Body of pancreas (tissue), 4 donors: Measurements from ENCODE around the gene SLC6A3. TPM values are rescaled to one million over a fixed set of nuclear protein-coding genes. Genes with fewer than 3 reads are reported as not detected.

Experiments
- ATAC-seq: fragments of 150-250 bp; one replicate; pipeline ENCODE4 v1.9.1; 2016
- DNase-seq, 4 donors: peaks; one replicate each; pipeline ENCODE4 v3.0.0-alpha.2; 2019
- H3K27ac ChIP-seq, 4 donors: fragments of 200-600 bp; sonication (generic); 1 replicate in 3 of 4; 2 replicates in 1 of 4; pipeline versions ENCODE4 v1.5.1 to v1.6.1; 2016 to 2019; ENCODE audit warnings: mild to moderate bottlenecking in 1 of 4, mixed read lengths in 1 of 4, moderate library complexity in 1 of 4
- H3K27me3 ChIP-seq, 2 donors: fragments of 200-600 bp; sonication (generic); one replicate each; pipeline ENCODE4 v1.6.0; 2016; ENCODE audit warnings: mild to moderate bottlenecking in 1 of 2
- H3K36me3 ChIP-seq, 2 donors: fragments of 200-600 bp; sonication (generic); replicated peaks in 1 of 2; 2 replicates each; pipeline ENCODE4 v1.5.1; 2016; ENCODE audit warnings: low read depth in 2 of 2; ENCODE audit not compliant: insufficient read depth in 1 of 2
- H3K4me1 ChIP-seq: fragments of 200-600 bp; sonication (generic); one replicate; pipeline ENCODE4 v1.6.0; 2016
- H3K4me3 ChIP-seq, 2 donors: fragments of 200-600 bp; sonication (generic); 1 replicate in 1 of 2; 2 replicates in 1 of 2; pipeline ENCODE4 v1.5.1; 2016 to 2019
- H3K9me3 ChIP-seq, 3 donors: fragments of 200-600 bp; sonication (generic); 1 replicate in 2 of 3; 2 replicates in 1 of 3; pipeline ENCODE4 v1.5.1; 2016
- POLR2A ChIP-seq, 3 donors: fragments of 450-650 bp; IDR thresholded peaks; one replicate each; pipeline ENCODE4 v1.6.1; 2016; ENCODE audit warnings: antibody characterized with exemption in 3 of 3, mild to moderate bottlenecking in 2 of 3
- WGBS, 2 donors: methylation state at CpG; one replicate each; pipeline ENCODE4 v1.1.5; 2017; 5-methylcytosine and 5-hydroxymethylcytosine counted together
- intact Hi-C: fragments of 100-400 bp; cut with DNase I; formaldehyde crosslinking; loops from one replicate; pipeline ENCODE4 v1.15.1; 2023
- total RNA-seq, 2 donors: library from RNA; depleted of rRNA; stranded (reverse); fragments of >200 nt; gene quantifications; one replicate each; pipeline ENCODE4 v1.1.0, GENCODE V29; 2016
- TF ChIP-seq, protein P1 (sequence below), 7 experiments: fragments of 450-650 bp in 4 of 7; fragments of 200-600 bp in 3 of 7; sonication (generic) in 3 of 7; IDR thresholded peaks; one replicate each; pipeline ENCODE4 v1.5.1; 2016 to 2019; ENCODE audit warnings: antibody characterized with exemption in 7 of 7

Gene SLC6A3
- total RNA-seq, 2 donors from 2014 or later = not detected

DNA sequence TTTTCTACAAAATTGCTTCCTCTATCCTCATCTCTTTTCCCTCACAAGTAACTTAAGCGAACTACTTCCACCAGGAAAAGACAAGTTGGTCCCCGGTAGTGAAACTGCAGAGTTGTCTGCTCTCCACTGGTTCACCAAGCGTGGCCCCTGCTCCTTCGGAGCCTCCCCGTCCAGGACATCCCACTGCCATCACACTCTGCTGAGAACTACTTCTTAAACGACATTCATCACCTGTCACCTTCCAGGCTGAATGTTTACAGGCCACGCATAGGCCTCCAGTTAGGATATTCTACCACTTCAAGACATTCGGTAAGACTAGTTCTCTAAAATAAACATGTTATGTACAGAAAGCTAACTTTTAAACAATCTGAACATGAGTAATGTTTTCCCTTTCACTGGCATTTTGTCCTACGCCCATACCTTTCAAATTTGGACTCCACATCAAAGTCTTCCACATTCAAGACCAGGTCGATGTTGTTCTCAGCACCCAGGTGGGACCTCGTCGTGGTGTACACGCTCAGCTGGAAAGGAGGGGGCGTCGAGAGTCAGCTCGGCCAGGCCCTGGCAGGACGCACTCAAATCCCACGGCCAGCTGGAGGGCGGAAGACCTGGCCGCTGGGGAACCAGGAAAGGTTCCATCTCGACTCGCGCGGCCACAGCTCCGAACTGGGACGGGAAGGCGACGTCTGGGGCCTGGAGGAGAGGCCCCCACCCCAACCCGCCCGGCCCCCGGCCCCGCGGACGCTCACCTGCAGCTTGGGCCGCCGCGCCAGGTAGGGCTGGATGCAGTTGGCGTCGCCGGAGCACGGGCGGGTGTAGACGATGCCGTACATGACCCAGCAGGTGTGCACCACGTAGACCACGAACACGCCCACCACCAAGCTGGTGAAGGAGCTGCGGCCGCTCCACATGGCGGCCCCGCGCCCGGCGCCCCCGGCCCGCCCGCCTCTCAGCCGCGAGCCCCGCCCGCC, 101.0 kb downstream of the SLC6A3 start:
- no peaks in the 10 kb centered on the region for H3K27me3 ChIP-seq
- 5 to 12% methylated on average over 14 to 45 of the region's 61 CpGs for WGBS, 2 donors
- ATAC-seq = peak; percentile 31
- H3K27ac ChIP-seq = peak overlapping the region; percentile 14 to 78 (median 32)
- no peak for TF ChIP-seq POLR2A (IDR thresholded peaks at IDR 0.05)
- TF ChIP-seq, protein P1, sequence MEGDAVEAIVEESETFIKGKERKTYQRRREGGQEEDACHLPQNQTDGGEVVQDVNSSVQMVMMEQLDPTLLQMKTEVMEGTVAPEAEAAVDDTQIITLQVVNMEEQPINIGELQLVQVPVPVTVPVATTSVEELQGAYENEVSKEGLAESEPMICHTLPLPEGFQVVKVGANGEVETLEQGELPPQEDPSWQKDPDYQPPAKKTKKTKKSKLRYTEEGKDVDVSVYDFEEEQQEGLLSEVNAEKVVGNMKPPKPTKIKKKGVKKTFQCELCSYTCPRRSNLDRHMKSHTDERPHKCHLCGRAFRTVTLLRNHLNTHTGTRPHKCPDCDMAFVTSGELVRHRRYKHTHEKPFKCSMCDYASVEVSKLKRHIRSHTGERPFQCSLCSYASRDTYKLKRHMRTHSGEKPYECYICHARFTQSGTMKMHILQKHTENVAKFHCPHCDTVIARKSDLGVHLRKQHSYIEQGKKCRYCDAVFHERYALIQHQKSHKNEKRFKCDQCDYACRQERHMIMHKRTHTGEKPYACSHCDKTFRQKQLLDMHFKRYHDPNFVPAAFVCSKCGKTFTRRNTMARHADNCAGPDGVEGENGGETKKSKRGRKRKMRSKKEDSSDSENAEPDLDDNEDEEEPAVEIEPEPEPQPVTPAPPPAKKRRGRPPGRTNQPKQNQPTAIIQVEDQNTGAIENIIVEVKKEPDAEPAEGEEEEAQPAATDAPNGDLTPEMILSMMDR (IDR thresholded peaks at IDR 0.05) = no peak
- intact Hi-C loops = no loop called here
- peak overlapping the region; percentile 77 to 89 for H3K4me3 ChIP-seq
- H3K36me3 ChIP-seq = peaks cover 0 to 20% of the 10 kb centered on the region in 2 donors
- no peaks in the 10 kb centered on the region for H3K9me3 ChIP-seq
- peak in 2 of 4 donors; percentile 30 to 39 for DNase-seq
- H3K4me1 ChIP-seq = peaks cover 23% of the 10 kb centered on the region

DNA sequence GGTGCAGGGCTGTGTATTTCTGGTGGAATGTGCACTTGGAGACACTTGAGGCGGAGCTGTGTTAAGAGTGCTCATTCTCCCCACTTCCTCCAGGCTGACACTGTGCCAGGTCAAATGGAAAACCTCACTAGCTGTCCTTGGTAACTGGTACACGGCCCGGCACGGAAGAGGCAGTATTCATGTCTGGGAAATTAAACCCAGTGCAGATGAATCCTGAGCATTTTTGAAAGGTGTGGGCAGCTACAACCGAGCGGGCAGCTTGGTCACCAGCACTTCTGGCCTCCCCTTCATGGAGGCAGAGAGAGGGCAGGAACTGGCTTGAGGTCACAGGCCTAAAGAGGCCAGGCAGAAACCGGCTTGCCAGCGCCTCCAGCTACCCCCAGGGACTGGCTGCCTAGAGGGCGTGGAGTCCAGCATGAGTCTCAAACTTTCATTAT, 101.9 kb downstream of the SLC6A3 start:
- Histone ChIP-seq H3K27me3 (no peaks in the 10 kb centered on the region), H3K4me3 (no peak overlapping the region), H3K4me1 (peaks cover 23% of the 10 kb centered on the region), H3K36me3 (peaks cover 0 to 25% of the 10 kb centered on the region in 2 donors), H3K9me3 (no peaks in the 10 kb centered on the region), H3K27ac (no peak overlapping the region)
- 58 to 59% methylated on average over 6 to 9 of the region's 9 CpGs for WGBS, 2 donors
- peak in 1 of 4 donors; percentile 13 for DNase-seq
- intact Hi-C loops = no loop called here
- no peak for ATAC-seq
- no peak for TF ChIP-seq POLR2A (IDR thresholded peaks at IDR 0.05)
- TF ChIP-seq, protein P1 (IDR thresholded peaks at IDR 0.05) = no peak

Other genes starting within 250 kb of the SLC6A3 start
- gene SLC6A19, start 243.8 kb downstream of the SLC6A3 start, total RNA-seq = 1 to 10 TPM in 1 of 2 donors, under 1 TPM in 1; 0.66 to 1.3 TPM
- not detected for gene SLC6A18, start 220.1 kb downstream of the SLC6A3 start, total RNA-seq
- gene TERT, start 150.4 kb downstream of the SLC6A3 start, total RNA-seq = not detected
- gene CLPTM1L, start 100.3 kb downstream of the SLC6A3 start, total RNA-seq = 100 to 1,000 TPM in 1 of 2 donors, 10 to 100 TPM in 1; 91.3 to 109 TPM
- 10 to 100 TPM; 17.1 to 21.5 TPM for gene LPCAT1, start 78.5 kb upstream of the SLC6A3 start, total RNA-seq